ENCODE measurements around the gene DDHD1.

DNA sequence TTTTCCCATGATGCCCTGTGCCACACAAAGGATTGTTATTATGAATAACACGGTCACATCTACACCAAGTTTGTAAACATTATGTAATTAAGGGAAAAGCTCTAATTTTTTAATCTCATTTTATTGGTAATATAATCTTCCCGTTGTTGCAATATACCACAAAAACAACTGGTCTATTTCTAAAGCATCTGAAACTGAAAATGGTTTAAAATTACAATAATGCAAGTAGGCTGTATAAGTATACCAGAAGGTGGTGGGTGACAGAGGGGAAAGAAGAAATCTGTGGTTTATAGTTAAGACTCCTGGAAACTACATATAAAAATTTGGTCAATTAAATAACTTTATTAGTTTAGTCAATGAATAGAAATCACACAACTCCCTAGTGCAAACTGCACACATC lies 5.2 kb downstream of the DDHD1 start:
- no peak for TF ChIP-seq CTCF (conservative IDR thresholded peaks at IDR 0.05; ENCODE audit: low read length)
- TF ChIP-seq EZH2phosphoT487 (IDR thresholded peaks at IDR 0.05; ENCODE audit: borderline replicate concordance) = no peak
